PC-9 (cell line): ENCODE results near the gene CLIC1.

Experiments
- CTCF ChIP-seq: fragments of 200-600 bp; sonication (generic); conservative IDR thresholded peaks from 2 replicates; pipeline ENCODE4 v1.6.1; 2017; ENCODE audit warnings: mixed run types, antibody characterized with exemption, mild to moderate bottlenecking, moderate library complexity
- EZH2 ChIP-seq: fragments of 200-600 bp; sonication (generic); IDR thresholded peaks from 2 replicates; pipeline ENCODE4 v1.8.0; 2017; ENCODE audit warnings: antibody characterized with exemption, low read depth

DNA sequence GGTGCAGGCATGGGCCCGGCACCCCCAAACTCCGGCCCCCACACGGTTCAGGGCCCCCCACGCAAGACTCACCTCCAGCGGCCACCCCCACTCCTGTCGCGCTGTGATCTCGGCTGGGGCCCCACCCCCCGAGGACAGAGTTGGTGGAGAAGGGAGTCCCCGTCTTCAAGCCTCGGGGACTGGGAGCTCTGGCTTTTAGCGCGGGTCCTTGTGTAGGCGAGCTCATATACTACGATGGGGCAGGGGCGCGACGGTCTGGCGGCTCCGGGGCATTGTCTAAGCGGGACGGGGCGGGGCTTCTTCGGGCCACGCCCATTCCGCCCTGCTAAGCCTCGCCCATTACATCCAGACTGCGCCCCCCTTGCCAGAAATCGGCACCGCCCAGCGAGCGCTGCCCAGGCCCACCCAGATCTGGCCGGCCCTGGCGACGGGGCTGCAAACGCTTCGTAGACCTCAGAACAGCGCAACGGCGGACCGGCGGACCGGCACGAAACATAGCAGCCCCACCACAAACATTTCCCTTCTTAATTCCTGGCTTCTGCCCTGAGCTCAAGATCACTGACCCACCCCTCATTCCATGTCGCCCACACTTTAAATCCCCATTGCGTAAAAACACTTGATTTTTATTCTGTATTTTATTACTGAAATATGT, 6.2 kb downstream of the CLIC1 start:
- TF ChIP-seq EZH2 (no peak), CTCF (no peak)
